Measurements from ENCODE around the gene FAM20C. TPM values are rescaled to one million over a fixed set of nuclear protein-coding genes. Genes with fewer than 3 reads are reported as not detected.
"Not testable (repeated sequence)": the region's sequence is repeated elsewhere in the genome, so short reads cannot be mapped to it uniquely, and the experiment has no call there.

Gene FAM20C
- total RNA-seq, 1 experiment from 2014 or later: 48.9 TPM

DNA sequence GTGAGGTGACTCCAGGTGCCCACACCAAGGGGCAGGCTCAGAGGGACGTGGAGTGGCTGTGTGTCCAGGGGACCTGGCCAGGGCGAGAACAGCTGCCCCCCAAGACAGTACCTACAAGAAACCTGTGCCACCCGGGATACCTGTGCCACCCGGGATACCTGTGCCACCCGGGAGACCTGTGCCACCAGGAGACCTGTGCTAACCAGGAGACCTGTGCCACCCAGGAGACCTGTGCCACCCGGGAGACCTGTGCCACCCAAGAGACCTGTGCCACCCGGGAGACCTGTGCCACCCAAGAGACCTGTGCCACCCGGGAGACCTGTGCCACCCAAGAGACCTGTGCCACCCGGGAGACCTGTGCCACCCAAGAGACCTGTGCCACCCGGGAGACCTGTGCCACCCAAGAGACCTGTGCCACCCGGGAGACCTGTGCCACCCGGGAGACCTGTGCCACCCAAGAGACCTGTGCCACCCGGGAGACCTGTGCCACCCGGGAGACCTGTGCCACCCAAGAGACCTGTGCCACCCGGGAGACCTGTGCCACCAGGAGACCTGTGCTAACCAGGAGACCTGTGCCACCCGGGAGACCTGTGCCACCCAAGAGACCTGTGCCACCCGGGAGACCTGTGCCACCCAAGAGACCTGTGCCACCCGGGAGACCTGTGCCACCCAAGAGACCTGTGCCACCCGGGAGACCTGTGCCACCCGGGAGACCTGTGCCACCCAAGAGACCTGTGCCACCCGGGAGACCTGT lies 50.6 kb downstream of the FAM20C start:
- DNase-seq (ENCODE audit: low read depth): not testable (repeated sequence)

- DNase-seq (ENCODE audit: low read depth): not testable (repeated sequence)
Measured at GRCh38 chr7:243580-243978, 51.2 kb downstream of the FAM20C start.

DNA sequence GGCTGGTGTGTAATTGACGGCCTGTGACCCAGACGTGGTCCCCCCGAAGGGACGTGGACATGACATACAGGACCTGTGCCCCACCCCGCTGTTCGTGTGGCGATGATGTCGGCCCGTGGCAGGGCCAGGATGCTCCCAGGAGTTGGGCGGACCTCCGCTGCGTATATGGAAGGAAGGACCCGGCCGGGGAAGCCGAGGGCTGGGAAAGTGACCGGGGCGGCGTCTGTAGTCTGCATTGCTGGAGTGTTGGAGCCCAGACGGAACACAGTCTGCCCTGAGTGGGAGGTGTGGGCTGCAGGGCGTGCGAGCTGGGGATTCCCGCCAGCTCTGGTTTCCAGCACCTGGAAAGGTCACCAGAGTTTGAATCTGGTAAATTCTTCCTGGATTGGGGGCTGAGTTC lies 52.6 kb downstream of the FAM20C start:
- DNase-seq (ENCODE audit: low read depth): no peak

DNA sequence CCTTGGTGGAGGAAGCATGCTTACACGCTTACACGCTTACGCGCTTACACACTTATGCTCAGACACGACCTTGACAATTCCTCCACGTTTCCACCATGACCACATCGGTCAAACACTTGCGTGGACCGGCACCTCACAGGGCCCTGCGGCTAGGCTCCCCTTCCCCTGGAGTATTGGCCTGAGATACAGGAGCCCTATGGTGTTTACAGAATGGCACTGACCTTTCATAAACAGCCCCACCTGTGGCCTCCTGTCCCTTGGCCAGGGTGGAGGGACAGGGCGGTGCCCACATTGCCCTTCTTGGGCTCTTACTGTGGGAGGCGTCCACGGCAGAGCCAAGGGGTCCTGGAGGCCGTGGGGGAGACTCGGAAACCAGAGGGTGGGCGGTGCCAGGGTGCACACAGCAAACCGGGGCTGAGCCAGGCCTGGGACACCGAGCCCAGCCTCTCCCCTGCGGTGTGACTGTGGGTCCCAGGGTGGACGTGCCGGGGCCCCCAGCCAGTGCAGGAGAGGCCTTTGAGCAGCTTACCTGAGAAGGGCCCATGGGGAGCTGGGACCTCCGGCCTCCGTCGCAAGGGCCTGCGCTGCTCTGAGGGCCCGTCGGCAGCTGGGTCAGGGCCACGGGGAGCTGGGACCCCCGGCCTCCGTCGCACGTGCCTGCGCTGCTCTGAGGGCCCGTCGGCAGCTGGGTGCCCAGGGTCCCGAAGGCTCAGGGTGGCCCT lies 53.4 kb downstream of the FAM20C start:
- DNase-seq (ENCODE audit: low read depth): no peak

DNA sequence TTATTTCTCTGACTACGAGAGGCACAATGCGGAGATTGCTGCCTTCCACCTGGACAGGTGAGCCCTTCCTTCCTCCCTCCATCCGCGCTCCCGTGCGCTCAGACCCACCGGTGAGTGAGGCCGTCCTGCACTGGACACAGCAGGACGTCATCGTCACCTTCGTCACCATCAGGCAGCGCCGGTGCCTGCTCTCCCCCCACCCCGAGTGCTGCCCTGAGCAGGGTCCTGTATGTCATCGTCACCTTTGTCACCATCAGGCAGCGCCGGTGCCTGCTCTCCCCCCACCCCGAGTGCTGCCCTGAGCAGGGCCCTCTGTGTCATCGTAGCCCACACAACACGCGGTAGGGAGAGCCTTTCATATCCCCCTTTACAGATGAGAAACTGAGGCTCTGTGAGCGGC lies 54.1 kb downstream of the FAM20C start:
- DNase-seq (ENCODE audit: low read depth): no peak

- no peak for DNase-seq (ENCODE audit: low read depth)
Measured at GRCh38 chr7:247181-247580, 54.8 kb downstream of the FAM20C start.

DNA sequence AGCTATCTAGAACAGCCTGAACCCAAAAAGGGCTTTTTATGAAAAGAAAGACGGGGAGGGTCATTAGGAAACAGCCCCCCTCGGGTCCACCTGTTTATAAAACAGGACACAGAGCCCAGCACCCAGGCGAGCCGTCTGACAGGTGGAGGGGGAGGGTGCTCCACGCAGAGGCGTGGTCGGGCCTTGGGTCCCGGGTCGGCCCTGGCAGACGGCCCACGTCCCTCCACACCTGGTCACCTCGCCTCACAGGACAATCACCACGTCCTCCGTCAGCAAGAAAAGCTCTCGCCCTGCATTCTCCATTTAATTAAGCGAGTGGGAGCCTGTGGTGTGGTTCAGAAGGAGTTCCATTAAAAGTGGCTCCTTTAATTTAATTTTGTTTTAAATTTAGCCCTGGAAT lies 55.3 kb downstream of the FAM20C start:
- no peak for DNase-seq (ENCODE audit: low read depth)

- no peak for DNase-seq (ENCODE audit: low read depth)
Measured at GRCh38 chr7:248732-249435, 56.5 kb downstream of the FAM20C start.

DNA sequence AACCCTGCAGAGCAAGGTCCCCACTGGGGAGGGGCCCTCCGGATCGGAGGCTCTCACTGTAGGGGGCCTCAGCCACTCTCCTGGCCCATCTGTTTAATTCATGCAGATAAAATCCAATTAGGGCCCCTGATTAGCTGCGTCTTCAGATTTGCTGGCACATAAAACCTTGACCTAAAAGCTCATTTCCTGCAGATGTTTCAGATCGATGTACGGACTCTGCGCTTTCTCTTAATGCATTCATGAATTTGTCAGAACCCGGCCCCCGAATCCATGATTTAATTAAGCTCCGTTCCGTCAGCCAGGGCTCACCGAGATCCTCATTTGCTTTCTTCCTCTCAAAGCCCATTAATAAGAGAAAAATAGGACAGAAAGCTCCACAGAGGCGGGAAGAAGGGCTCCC lies 57.6 kb downstream of the FAM20C start:
- DNase-seq (ENCODE audit: low read depth): no peak

DNA sequence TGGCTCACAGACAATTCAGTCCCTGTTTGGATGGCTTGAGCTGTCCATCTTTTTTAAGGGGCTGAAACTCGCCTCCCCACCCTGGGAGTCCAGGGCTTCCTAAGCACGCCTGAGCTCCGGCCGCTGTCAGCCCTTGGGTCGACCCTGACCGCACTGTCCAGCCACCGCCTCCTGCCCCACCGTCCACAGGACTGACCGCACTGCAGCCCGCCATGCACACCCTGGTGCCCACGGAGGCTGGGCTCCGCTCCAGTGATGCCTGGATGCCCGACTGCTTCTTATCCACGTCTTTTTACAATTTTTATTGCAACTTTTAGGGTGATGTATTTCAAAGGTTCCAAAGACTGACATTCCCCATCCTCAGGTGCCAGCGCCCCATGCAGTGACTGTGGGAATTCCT lies 58.2 kb downstream of the FAM20C start:
- no peak for DNase-seq (ENCODE audit: low read depth)

- DNase-seq (ENCODE audit: low read depth): no peak
Measured at GRCh38 chr7:251005-251404, 58.6 kb downstream of the FAM20C start.

GRCh38 chr7:251446-252175 lies 59.2 kb downstream of the FAM20C start:
- DNase-seq (ENCODE audit: low read depth): no peak

DNA sequence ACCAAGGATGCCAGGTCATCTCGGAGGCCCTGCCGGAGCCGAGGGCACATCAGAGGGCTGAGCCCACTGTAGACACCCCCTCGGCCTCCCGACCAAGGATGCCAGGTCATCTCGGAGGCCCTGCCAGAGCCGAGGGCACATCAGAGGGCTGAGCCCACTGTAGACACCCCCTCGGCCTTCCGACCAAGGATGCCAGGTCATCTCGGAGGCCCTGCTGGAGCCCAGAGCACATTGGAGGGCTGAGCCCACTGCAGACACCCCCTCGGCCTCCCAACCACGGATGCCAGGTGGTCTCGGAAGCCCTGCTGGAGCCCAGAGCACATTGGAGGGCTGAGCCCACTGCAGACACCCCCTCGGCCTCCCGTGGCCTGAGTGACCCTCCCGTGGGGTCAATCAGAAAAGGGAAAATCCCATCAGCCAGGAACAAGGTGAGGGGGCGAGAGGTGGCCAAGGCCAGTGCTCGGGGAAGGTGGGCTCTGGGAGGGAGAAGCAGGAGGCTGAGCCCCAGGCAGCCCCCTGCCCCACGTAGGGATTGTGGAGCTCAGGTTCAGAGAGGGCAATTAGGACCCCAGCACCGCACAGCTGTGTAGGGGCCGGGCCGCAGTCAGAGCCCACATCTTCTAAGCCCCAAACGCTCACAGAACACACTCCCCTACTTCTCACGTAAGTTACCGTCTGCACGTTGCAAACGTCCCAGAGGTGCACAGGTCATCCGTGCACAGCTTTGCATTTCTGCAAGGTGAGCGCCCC lies 60.0 kb downstream of the FAM20C start:
- DNase-seq (ENCODE audit: low read depth): no peak

- DNase-seq (ENCODE audit: low read depth): no peak
Measured at GRCh38 chr7:252981-253380, 60.6 kb downstream of the FAM20C start.

DNA sequence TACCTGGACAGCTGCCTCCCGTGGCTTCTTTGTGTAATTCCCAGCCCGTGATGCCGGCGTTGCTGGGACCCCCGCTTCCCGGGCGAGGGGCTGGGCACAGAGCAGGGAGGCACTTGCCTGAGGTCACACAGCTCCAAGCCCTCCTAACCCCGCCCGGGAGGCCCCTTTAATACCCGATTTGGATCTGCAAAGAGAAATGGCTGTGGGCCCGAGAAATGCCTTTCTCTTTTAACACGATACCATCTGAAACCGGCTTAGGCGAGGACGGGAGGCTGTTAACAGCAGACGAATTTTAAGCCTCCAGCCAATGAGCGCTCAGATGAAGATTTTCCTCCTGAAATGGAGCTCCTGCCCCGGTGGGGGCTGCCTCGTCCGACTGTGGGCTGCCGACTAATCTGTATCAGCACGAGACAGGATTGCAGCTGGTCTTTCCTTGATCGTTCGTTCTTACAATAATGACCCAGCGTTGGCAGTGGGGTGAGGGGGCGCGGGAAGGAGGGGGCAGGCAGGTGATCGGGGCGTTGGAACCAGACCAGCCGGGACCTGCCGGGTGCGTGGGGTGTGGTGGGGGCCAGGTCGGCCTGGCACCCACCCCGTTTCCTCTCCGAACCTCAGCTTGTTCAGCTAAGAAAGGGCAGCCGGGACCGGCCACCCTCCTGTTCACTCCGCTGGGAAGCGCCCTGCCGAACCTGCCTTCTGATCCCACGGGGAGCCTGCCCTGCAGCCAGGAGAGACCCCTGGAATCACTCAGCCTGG lies 61.4 kb downstream of the FAM20C start:
- no peak for DNase-seq (ENCODE audit: low read depth)

DNA sequence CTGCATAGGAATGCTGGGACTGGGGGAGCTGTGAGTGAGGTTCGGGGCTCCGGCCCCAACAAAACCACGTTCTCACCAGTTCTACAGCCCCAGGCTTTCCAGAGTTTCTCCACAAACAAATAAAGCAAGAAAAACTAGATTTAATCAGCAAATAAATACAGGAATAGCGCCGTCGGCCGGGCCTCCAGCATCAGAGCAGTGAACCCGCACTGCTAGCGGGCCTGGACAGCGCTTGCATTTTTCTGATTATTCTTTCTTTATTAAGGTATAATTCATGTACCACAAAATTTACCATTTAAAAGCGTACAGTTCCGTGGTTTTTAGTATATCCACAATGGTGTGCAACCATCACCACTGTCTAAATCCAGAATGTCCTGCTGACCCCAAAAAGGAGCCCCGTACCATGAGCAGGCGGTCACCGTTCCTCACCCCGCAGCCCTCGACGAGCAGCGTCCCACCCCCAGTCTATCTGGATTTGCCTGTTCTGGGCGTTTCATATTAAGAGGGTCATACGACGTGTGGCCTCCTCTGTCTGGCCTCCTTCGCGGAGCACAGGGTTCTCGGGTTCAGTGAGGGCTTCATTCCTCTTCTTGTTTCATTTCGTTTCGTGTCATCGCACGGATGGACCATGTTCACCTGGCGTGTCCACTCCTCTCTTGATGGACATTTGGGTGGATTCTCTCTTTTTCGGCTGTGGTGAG lies 62.1 kb downstream of the FAM20C start:
- DNase-seq (ENCODE audit: low read depth): no peak

- no peak for DNase-seq (ENCODE audit: low read depth)
Measured at GRCh38 chr7:255038-255435, 62.7 kb downstream of the FAM20C start.

- no peak for DNase-seq (ENCODE audit: low read depth)
Measured at GRCh38 chr7:255721-256361, 63.5 kb downstream of the FAM20C start.

DNA sequence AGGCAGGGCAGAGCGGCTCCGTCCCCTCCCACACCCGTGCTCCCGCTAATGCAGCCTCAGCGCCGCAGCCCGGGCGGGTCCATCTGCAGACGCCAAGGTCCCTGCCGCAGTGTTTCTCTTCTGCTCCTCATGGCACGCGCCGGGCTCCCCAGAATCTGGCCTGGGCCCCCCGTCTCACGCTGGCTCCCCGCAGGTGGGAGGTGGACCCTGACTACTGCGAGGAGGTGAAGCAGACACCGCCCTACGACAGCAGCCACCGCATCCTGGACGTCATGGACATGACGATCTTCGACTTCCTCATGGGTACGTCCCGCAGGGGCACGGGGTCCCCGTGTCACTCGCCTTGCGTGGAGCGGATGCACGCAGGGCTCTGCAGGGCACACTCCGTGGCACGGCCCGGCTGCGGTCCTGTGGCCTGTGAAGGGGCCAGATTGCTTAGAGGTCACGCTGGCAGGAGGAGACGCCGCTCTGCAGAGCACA lies 64.1 kb downstream of the FAM20C start:
- no peak for DNase-seq (ENCODE audit: low read depth)
